Osteoblast (primary cell): Measurements from ENCODE around the gene CCDC8. TPM values are rescaled to one million over a fixed set of nuclear protein-coding genes. Genes with fewer than 3 reads are reported as not detected.

ENCODE experiments used
- DNase-seq: peaks from one replicate; pipeline ENCODE4 v3.0.0; 2011; ENCODE audit warnings: low spot score, mixed read lengths; ENCODE audit not compliant: insufficient read length; ENCODE audit errors: missing footprints
- H2AFZ ChIP-seq: 2 replicates; pipeline ENCODE4 v1.6.0; 2011; ENCODE audit warnings: mild to moderate bottlenecking, low read length
- H3K27ac ChIP-seq: 2 replicates; pipeline ENCODE4 v1.5.1; 2011; ENCODE audit warnings: mild to moderate bottlenecking, low read depth, low read length, moderate library complexity
- H3K27me3 ChIP-seq: 2 replicates; pipeline ENCODE4 v1.6.0; 2012; ENCODE audit warnings: mild to moderate bottlenecking, control low read depth, inconsistent platforms, low read length, moderate library complexity; ENCODE audit not compliant: insufficient read depth
- H3K36me3 ChIP-seq: 2 replicates; pipeline ENCODE4 v1.5.1; 2011; ENCODE audit warnings: mild to moderate bottlenecking, low read length, control low read depth, moderate library complexity; ENCODE audit not compliant: insufficient read depth
- H3K4me1 ChIP-seq: 2 replicates; pipeline ENCODE4 v1.5.1; 2011; ENCODE audit warnings: mild to moderate bottlenecking, low read length, control low read depth, moderate library complexity; ENCODE audit not compliant: insufficient read depth
- H3K4me2 ChIP-seq: 2 replicates; pipeline ENCODE4 v1.6.0; 2011; ENCODE audit warnings: mild to moderate bottlenecking, low read length; ENCODE audit not compliant: insufficient read depth
- H3K4me3 ChIP-seq: fragments of 200-600 bp; sonication (generic); 3 replicates; pipeline ENCODE4 v1.5.1; 2012; ENCODE audit warnings: mild to moderate bottlenecking, low read length, inconsistent platforms; ENCODE audit not compliant: insufficient read depth
- H3K79me2 ChIP-seq: 2 replicates; pipeline ENCODE4 v1.6.0; 2012; ENCODE audit warnings: mild to moderate bottlenecking, low read length, control low read depth, inconsistent platforms; ENCODE audit not compliant: insufficient read depth
- H3K9me3 ChIP-seq: 2 replicates; pipeline ENCODE4 v1.5.1; 2011; ENCODE audit warnings: low read depth, low read length, control low read depth
- H4K20me1 ChIP-seq: 2 replicates; pipeline ENCODE4 v1.6.0; 2012; ENCODE audit warnings: mild to moderate bottlenecking, low read length, control low read depth; ENCODE audit not compliant: insufficient read depth
- CTCF ChIP-seq: IDR thresholded peaks from 2 replicates; pipeline ENCODE4 v1.5.1; 2011; ENCODE audit warnings: mild to moderate bottlenecking, low read depth, low read length, moderate library complexity; ENCODE audit errors: extremely low read depth
- total RNA-seq: library from RNA; depleted of rRNA; stranded (reverse); fragments of >200 nt; gene quantifications from 2 replicates; pipeline ENCODE4 v1.2.3, GENCODE V29; 2012

CCDC8 gene
- total RNA-seq, 1 donor: 17.4 TPM

GRCh38 chr19:46452186-46452585 is 38.8 kb upstream of the CCDC8 start:
- Histone ChIP-seq H3K4me2 (no peak overlapping the region), H3K4me1 (no peaks in the 10 kb centered on the region), H2AFZ (no peak overlapping the region), H3K27ac (no peak overlapping the region), H3K79me2 (no peaks in the 10 kb centered on the region), H4K20me1 (no peaks in the 10 kb centered on the region), H3K4me3 (no peak overlapping the region), H3K9me3 (no peaks in the 10 kb centered on the region), H3K27me3 (peaks cover 4% of the 10 kb centered on the region), H3K36me3 (no peaks in the 10 kb centered on the region)
- TF ChIP-seq CTCF: no peak
- peak; percentile 32 for DNase-seq

- TF ChIP-seq CTCF: no peak
- H3K4me2 ChIP-seq: no peak overlapping the region
These were observed 38.0 kb upstream of the CCDC8 start for GRCh38 chr19:46451352-46451751.

GRCh38 chr19:46450737-46451136 is 37.4 kb upstream of the CCDC8 start:
- no peak for TF ChIP-seq CTCF
- no peak overlapping the region for H3K27ac ChIP-seq
- no peaks in the 10 kb centered on the region for H3K4me1 ChIP-seq
- H2AFZ ChIP-seq: peak overlapping the region; percentile 37
- H4K20me1 ChIP-seq: no peaks in the 10 kb centered on the region
- H3K27me3 ChIP-seq: peaks cover 4% of the 10 kb centered on the region
- no peaks in the 10 kb centered on the region for H3K36me3 ChIP-seq
- H3K4me2 ChIP-seq: no peak overlapping the region
- no peaks in the 10 kb centered on the region for H3K9me3 ChIP-seq
- DNase-seq: no peak
- no peaks in the 10 kb centered on the region for H3K79me2 ChIP-seq
- H3K4me3 ChIP-seq: no peak overlapping the region

More at GRCh38 chr19:46451352-46451751, 38.0 kb upstream of the CCDC8 start:
- Histone ChIP-seq H3K4me3 (no peak overlapping the region), H2AFZ (peak overlapping the region; percentile 37), H3K4me1 (no peaks in the 10 kb centered on the region), H3K36me3 (no peaks in the 10 kb centered on the region), H3K9me3 (no peaks in the 10 kb centered on the region), H3K27ac (no peak overlapping the region), H3K79me2 (no peaks in the 10 kb centered on the region), H3K27me3 (peaks cover 4% of the 10 kb centered on the region), H4K20me1 (no peaks in the 10 kb centered on the region)
- peak; percentile 54 for DNase-seq

GRCh38 chr19:46449228-46449627 is 35.9 kb upstream of the CCDC8 start:
- Histone ChIP-seq H3K4me1 (no peaks in the 10 kb centered on the region), H3K9me3 (no peaks in the 10 kb centered on the region), H4K20me1 (no peaks in the 10 kb centered on the region), H3K4me2 (no peak overlapping the region), H2AFZ (no peak overlapping the region), H3K36me3 (no peaks in the 10 kb centered on the region), H3K4me3 (no peak overlapping the region), H3K27ac (no peak overlapping the region), H3K27me3 (peaks cover 4% of the 10 kb centered on the region), H3K79me2 (no peaks in the 10 kb centered on the region)
- no peak for DNase-seq
- no peak for TF ChIP-seq CTCF
